Measurements from ENCODE around the gene CCHCR1. TPM values are rescaled to one million over a fixed set of nuclear protein-coding genes. Genes with fewer than 3 reads are reported as not detected.

Gene CCHCR1, protein sequence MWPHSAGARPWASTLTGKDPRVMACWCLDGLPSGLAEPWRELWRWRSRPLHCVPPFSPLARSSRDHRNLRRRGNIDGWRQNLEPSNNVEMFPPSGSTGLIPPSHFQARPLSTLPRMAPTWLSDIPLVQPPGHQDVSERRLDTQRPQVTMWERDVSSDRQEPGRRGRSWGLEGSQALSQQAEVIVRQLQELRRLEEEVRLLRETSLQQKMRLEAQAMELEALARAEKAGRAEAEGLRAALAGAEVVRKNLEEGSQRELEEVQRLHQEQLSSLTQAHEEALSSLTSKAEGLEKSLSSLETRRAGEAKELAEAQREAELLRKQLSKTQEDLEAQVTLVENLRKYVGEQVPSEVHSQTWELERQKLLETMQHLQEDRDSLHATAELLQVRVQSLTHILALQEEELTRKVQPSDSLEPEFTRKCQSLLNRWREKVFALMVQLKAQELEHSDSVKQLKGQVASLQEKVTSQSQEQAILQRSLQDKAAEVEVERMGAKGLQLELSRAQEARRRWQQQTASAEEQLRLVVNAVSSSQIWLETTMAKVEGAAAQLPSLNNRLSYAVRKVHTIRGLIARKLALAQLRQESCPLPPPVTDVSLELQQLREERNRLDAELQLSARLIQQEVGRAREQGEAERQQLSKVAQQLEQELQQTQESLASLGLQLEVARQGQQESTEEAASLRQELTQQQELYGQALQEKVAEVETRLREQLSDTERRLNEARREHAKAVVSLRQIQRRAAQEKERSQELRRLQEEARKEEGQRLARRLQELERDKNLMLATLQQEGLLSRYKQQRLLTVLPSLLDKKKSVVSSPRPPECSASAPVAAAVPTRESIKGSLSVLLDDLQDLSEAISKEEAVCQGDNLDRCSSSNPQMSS
- 23.2 and 54.9 TPM in 2 replicates for total RNA-seq (ENCODE audit: low replicate concordance)

DNA sequence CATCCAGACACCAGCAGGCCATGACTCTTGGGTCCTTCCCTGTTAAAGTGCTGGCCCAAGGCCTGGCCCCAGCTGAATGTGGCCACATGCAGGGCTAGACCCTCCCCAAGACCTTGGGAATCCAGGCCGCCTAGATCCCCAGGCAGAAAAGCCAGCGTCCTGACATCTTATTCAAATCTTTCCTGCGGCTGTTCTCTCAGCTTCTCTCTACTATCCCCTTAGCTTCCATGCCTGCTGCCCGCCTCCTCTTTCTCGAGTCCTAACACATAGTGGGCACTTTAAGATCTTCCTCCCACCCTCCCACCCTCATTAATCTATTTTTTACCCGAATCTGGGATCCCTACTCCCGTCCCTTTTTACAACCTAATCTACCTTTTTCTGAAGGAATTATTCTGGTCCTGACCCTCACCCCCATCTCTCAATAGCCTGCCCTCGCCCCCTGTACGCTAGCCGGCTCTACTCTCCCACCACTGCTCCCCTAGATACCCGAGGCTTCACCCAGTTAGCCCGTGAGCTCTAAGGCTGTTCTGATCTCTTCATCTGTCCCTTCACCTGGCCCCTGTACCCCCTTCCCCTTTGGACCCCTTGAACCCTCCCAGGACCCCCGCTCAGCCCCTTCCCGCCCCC is at the start of gene CCHCR1:
Gene CCHCR1 (minus strand): TSS at position 290 of the 627 bp plus-strand sequence. CDS start 202 bp downstream, at position 88.
- Mint-ChIP-seq H3K9me3 (no peaks in the 10 kb centered on the region), H3K4me1 (peaks cover 29% of the 10 kb centered on the region), H3K4me3 (peak within 1 kb of the TSS; percentile 98), H3K27ac (peak within 1 kb of the TSS; percentile 74), H3K36me3 (peaks cover 17% of the 10 kb centered on the region), H3K27me3 (ENCODE audit: insufficient read depth, low read depth) (peaks cover 2% of the 10 kb centered on the region)
- Histone ChIP-seq H3K27ac (no peak within 1 kb of the TSS), H3K4me3 (peak within 1 kb of the TSS; percentile 87), H3K36me3 (peaks cover 5% of the 10 kb centered on the region), H3K9ac (peak within 1 kb of the TSS; percentile 50), H4K20me1 (ENCODE audit: low read depth) (no peaks in the 10 kb centered on the region), H3K79me2 (ENCODE audit: low read depth) (peaks cover 11% of the 10 kb centered on the region), H3F3A (ENCODE audit: low read depth) (peaks cover 12% of the 10 kb centered on the region), H2AFZ (replicated peaks) (peak within 1 kb of the TSS; percentile 90), H3K4me2 (peak within 1 kb of the TSS; percentile 93), H3K27me3 (peaks cover 12% of the 10 kb centered on the region), H3K4me1 (peaks cover 10% of the 10 kb centered on the region), H3K9me3 (ENCODE audit: low read depth) (no peaks in the 10 kb centered on the region)
- DNase-seq (ENCODE audit: low spot score) = peak; percentile 46
- no peak for TF ChIP-seq EZH2phosphoT487 (IDR thresholded peaks at IDR 0.05)
- TF ChIP-seq, protein P1, sequence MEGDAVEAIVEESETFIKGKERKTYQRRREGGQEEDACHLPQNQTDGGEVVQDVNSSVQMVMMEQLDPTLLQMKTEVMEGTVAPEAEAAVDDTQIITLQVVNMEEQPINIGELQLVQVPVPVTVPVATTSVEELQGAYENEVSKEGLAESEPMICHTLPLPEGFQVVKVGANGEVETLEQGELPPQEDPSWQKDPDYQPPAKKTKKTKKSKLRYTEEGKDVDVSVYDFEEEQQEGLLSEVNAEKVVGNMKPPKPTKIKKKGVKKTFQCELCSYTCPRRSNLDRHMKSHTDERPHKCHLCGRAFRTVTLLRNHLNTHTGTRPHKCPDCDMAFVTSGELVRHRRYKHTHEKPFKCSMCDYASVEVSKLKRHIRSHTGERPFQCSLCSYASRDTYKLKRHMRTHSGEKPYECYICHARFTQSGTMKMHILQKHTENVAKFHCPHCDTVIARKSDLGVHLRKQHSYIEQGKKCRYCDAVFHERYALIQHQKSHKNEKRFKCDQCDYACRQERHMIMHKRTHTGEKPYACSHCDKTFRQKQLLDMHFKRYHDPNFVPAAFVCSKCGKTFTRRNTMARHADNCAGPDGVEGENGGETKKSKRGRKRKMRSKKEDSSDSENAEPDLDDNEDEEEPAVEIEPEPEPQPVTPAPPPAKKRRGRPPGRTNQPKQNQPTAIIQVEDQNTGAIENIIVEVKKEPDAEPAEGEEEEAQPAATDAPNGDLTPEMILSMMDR (IDR thresholded peaks at IDR 0.05) = no peak
- TF ChIP-seq EZH2 (IDR thresholded peaks at IDR 0.05) = no peak

DNA sequence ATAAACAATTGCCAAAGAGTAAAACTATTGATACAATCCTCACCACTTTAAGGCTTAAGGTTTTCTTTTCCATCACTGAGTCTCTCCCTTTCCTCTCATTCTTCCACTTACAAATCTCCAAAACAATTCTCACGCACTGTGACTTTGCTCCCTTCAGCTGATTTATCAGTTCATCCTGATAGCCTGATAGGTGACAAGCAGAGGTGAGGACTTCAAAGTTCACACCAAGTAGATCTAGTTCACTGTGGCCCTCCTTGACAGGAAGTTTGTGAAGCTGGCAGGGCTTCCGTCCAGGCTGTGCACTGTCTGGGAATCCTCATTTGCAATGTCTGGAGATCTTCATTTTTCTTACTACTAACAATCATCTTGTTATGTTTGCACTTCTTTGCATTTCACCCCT is 48.0 kb upstream of the CCHCR1 start:
- Mint-ChIP-seq H3K36me3 (no peaks in the 10 kb centered on the region), H3K4me1 (peaks cover 42% of the 10 kb centered on the region), H3K9me3 (no peaks in the 10 kb centered on the region), H3K27ac (peak overlapping the region; percentile 25), H3K27me3 (ENCODE audit: insufficient read depth, low read depth) (no peaks in the 10 kb centered on the region), H3K4me3 (no peak overlapping the region)
- Histone ChIP-seq H3K36me3 (no peaks in the 10 kb centered on the region), H3K4me3 (no peak overlapping the region), H3K9me3 (ENCODE audit: low read depth) (no peaks in the 10 kb centered on the region), H3K9ac (no peak overlapping the region), H3F3A (ENCODE audit: low read depth) (peaks cover 8% of the 10 kb centered on the region), H3K27ac (no peak overlapping the region), H4K20me1 (ENCODE audit: low read depth) (no peaks in the 10 kb centered on the region), H3K4me1 (peaks cover 26% of the 10 kb centered on the region), H3K79me2 (ENCODE audit: low read depth) (no peaks in the 10 kb centered on the region), H3K27me3 (no peaks in the 10 kb centered on the region), H3K4me2 (no peak overlapping the region), H2AFZ (replicated peaks) (no peak overlapping the region)
- no peak for TF ChIP-seq EZH2 (IDR thresholded peaks at IDR 0.05)
- TF ChIP-seq, protein P1 (IDR thresholded peaks at IDR 0.05) = no peak
- no peak for TF ChIP-seq EZH2phosphoT487 (IDR thresholded peaks at IDR 0.05)
- no peak for DNase-seq (ENCODE audit: low spot score)

DNA sequence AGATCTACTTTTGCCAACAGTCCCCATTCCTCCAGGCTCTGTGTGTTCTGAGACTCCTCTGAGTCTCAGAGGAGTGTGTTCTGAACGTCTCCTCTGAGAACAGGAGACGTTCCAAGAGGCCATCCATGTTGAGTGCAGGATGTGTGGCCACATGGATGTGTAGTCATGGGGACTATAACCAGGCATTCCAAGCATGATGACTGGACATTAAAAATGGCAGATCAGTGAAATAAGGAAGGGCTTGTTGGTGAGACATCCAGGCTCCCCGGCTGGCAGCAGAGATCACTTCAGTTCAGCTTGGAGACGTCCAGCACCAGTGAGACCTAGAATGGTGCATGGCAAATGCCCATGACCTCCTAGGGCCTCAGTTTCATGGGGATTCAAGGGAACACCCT is 47.1 kb upstream of the CCHCR1 start:
- H3K4me2 ChIP-seq = no peak overlapping the region
- H3K36me3 ChIP-seq = no peaks in the 10 kb centered on the region
- H4K20me1 ChIP-seq (ENCODE audit: low read depth) = no peaks in the 10 kb centered on the region
- Mint-ChIP-seq H3K4me3 (no peak overlapping the region), H3K36me3 (no peaks in the 10 kb centered on the region), H3K27ac (peak overlapping the region; percentile 78), H3K27me3 (ENCODE audit: insufficient read depth, low read depth) (no peaks in the 10 kb centered on the region), H3K4me1 (peaks cover 39% of the 10 kb centered on the region), H3K9me3 (no peaks in the 10 kb centered on the region)
- peaks cover 26% of the 10 kb centered on the region for H3K4me1 ChIP-seq
- H3K27me3 ChIP-seq = no peaks in the 10 kb centered on the region
- DNase-seq (ENCODE audit: low spot score) = no peak
- H3K9ac ChIP-seq = no peak overlapping the region
- H3K27ac ChIP-seq = no peak overlapping the region
- TF ChIP-seq, protein P1 (IDR thresholded peaks at IDR 0.05) = no peak
- TF ChIP-seq EZH2 (IDR thresholded peaks at IDR 0.05) = no peak
- TF ChIP-seq EZH2phosphoT487 (IDR thresholded peaks at IDR 0.05) = no peak
- H3K79me2 ChIP-seq (ENCODE audit: low read depth) = no peaks in the 10 kb centered on the region
- H3K9me3 ChIP-seq (ENCODE audit: low read depth) = no peaks in the 10 kb centered on the region
- no peak overlapping the region for H2AFZ ChIP-seq (replicated peaks)
- no peak overlapping the region for H3K4me3 ChIP-seq
- peaks cover 8% of the 10 kb centered on the region for H3F3A ChIP-seq (ENCODE audit: low read depth)

Data from neural progenitor cell (in vitro differentiated cells).